NCI-H2196 (cell line): ENCODE measurements around the gene HOXA13.

ENCODE experiments used
- DNase-seq: peaks from one replicate; lab custom pipeline; 2025; ENCODE audit not compliant: unreplicated experiment; lab: John Stamatoyannopoulos, UW

HOXA13 gene

DNA sequence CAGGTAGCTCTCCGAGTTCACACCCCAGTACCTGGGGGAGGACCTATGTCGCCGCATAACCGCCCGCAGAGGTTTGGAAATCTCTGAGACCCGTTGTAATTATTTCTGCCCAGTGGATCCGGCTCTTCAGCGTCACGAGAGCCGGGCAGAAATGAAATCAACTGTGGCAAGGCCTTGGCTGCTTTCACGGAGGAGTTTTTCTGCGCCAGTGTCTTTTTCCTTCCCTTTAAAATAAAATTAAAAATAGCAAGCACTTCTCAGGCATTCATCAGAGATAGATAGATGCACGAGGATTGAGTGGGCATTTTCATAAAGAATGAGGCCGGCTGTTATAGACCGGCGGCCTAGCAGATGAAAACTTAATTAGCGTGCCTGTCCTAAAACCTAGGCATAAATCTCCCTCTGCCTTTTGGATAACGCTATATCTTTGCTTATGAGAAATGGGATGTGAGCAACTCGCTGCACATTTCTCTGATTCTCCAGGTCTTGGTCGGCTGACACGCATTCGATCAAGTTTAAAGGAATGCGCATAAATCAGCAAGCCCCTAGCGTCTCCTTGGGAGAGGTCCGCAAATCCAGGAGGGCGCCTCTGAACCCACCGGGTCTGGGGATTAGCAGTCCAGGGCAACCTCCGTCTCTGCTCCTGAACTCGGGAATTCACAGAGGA is 6.4 kb downstream of the HOXA13 start:
- DNase-seq = no peak

DNA sequence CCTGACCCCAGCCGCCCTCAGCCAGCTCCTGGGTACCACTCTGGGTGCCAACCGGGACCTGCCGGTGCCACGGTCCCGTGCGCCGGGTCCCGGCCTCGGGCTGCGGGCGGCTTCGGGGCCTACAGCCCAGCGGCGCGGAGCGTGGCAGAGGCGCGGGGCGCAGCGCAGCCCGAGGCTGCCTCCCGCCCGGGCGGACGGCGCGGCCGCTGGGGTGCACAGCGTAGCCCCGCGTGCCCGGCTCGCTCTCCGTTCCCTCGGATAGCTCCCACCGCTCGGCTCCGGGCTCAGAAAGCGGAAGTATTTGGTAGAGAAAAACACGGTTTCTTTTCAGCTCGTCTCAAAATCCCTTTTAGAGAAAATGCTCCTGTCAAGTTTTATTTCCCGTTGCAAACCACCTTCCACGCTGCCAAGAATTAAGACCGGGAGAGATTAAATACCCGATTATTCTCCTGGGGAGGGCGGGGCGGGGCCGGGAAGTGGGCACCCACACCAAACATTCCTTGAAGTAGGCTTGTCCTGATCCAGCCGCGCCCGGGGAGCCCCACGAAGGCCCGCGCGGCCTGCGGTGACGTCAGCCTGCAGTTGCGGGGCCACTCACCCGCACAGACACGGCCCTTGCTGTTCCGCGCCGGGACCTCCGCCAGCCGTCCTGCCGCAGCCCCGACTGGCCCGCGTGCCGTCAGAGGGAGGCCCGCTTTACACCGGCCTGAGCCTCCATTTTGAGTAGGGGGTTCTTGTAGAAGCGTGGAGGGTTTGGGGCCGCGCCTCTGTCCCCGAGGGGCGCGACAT is 7.2 kb downstream of the HOXA13 start:
- no peak for DNase-seq

DNA sequence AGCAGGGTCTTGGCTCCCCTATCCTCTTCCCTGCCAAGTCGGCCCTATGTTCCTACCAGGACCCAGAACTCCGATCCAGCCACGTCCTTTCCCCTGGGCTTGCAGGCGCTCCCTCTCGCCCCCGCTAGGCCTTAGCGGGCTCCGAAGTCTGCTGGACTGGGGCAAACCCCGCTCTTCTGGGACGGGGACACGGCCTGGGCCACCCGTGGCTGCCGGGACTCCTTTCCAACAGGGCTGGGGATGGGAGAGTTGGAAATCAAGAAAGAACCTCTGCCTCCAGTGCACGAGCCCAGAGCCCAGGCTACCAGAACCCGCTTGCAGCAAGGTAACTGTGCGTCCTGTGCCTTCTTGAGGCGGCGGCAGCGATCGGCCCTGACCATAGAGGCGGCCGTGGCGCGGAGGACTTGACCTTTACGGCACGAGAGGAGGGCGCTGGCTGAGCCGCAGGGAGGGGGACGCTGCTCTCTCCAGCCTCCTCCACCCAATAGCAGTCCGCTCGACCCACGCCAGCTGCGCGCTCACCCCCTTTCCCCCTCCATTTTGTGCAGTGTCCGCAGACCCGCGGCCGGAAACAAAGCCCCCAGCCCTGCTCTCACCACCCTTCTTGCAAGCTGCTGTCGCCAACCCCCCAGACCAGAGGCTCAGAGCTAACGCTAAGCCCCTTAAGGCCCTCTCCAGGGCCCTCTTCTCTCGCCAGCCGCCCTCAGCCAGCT is 7.9 kb downstream of the HOXA13 start:
- no peak for DNase-seq

DNA sequence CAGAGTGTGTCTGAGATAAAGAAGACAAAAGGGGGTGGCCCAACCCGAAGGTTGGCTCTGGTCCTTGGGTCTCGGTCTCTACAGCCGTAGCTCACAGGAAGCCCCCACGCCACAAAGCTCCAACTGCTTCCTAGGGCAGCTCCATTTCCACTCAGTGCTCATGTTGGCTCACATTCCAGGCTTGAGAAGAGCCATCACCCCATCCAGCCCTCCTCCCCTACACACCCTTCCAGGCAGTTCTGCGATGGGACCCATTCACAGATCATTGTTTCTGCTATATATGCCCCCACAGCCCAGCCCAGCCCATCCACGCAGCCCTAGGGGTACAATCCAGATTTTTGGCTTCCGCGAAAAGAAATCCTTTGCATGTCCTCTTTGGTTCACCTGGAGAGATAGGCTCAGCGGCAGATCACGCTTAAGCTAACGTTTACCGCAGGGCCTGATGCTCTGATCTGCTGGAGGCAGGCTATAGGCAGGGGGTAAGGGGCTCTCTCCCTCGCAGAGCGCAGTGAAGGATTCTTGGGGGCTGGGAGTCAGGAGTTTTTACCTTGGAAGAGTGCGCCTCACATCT is 8.6 kb downstream of the HOXA13 start:
- no peak for DNase-seq

DNA sequence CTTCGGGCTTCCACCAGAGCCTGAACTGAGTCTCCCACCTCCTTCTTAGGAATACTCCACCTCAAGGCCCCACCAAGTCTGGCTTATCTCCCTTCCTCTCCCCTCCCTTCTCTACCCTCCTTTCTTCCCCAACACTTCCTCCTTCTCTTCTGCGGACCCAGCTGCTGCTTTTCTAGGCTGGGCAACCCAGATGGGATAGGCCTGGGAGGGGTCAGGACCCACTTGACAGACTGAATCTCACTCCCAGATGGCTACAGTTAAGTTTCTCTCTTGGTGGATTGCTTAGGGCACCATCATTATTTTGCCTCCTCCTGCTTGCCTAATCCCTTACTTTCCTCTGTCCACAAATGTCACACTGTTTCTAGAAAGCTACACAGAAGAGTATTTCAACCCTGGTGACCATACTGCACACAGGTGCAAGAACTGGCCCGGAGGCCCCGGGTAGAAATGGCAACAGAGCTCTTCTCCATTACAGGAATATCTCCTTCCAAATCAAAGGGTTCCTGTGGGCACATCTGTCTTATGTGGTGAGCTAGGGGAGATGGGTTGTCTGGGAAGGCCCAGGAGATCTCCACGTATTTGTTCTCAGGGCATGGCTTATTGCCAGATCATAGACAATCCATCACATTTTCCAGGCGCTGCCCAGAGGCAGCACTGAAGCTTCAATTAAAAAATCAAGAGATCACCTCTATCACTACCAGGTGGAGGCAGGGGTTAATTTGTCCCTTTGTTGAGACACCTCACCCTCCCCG is 9.7 kb downstream of the HOXA13 start:
- DNase-seq = no peak

DNA sequence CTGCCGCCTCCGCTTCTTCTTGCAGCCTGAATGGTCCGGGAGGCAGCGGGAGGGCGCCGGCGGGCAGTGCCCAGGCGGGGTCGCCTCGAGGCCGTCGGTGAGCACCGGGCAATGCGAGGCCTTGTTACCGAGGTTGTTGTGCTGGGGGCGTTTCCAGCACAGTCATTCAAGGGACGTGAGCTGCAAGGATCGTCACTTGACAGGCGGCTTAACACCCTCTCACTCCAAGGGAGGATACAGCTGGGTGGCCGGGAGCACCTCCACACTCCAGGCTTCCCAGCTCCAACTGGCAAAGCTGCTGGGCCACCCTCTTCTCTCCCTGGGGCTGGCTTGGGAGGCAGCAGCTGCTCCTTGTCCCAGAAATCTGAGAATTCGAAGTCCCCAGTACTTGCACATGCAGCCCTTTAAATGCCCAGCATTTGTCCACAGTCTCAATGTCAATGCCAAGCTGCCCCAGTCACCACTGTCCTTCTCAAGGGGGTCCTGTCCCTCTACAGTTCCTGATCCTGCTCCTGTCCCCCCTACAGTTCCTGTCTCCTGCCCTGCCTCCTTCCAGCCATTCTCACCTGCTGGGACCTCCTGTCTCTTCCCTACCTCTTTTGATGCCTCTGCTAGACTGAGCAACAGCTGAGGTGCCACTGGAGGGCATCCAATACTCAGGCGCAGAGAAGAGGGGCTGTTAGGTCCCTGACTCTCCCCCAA is 10.4 kb downstream of the HOXA13 start:
- DNase-seq = no peak

DNA sequence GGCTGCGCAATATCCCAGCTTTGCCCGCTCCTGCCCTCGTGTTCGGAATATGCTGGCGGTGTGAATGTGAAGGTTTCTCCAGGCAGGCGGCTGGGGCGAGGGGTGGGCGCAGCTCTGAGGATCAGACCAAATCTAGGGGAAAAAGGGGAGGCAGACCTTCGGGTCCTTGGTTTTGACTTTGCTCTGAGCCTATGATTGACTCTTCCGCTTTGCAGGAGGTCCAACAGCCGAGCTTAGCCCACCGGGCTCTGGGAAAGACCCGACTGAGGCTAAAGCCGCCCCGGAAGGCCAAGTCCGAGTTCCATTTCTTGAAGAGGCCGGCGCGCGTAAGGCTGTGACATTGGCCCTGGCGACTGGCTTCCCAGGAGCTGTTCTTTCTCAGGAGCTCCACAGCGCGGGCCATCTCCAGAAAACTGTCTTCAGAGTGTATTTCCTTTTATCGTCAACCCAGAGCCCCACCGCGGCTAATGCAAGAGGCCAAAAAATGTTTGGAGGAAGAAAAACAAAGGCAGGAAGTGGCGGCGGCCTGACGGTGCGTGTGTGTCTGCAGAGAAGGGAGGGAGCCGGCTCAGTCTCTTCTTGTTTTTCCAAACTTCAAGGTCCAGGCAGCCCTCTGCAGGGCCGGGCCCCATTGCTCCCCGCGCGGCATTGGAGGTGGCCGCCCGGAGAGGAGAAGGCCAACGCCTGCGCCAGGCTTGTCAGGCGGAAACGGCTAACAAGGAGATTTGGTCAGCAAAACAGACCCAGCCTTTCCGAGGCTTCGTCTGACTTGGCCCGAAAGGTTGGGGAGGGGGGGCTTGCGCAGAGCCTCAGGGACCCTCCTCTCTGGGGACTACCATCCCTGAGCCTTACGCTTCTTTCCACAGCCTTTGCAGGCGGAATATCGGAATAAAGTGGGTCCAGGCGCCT is 11.3 kb downstream of the HOXA13 start:
- no peak for DNase-seq

DNA sequence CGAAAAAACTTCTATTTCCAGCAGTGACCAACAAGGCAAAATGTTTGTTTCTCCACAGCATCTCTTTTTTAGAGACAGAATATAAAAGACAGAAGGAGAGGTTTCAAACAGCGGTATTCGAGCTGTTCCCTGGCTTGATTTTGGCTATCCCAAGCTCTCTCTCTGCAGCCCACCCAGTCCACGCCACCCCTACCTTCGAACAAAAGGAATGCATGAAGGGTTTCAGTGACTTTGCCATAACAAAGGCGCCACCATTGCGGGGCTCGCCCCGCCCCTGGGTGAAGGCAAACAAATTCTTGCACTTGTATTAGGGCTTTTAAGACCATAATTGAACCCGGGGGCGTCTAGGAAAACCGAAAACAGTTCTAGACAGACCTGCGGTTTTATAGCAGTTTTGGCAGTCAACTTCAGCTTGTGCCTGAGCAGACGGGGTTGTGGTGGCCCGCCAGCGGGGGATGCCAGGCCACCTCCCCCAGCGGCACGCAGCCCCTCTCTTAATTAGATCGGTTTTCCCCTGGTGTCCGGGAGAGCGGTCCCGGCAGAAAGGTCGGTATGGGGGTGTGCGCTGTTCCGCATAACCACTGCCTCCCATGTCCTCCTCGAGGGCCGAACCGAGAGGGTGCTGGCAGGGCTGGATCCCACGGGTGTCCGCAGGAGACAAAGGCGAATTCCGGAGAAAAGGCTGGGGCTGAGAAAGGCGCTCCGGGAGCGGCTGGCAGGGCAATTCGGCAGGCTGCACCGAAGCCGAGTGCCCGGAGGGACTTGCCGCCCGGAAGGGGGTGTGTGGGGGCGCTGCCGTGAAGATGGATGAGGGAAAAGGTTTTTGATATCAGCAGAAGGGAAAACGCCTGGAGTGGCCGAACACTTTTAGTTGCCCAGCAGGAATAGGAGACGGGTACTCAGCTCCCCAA is 12.2 kb downstream of the HOXA13 start:
- DNase-seq = no peak

DNA sequence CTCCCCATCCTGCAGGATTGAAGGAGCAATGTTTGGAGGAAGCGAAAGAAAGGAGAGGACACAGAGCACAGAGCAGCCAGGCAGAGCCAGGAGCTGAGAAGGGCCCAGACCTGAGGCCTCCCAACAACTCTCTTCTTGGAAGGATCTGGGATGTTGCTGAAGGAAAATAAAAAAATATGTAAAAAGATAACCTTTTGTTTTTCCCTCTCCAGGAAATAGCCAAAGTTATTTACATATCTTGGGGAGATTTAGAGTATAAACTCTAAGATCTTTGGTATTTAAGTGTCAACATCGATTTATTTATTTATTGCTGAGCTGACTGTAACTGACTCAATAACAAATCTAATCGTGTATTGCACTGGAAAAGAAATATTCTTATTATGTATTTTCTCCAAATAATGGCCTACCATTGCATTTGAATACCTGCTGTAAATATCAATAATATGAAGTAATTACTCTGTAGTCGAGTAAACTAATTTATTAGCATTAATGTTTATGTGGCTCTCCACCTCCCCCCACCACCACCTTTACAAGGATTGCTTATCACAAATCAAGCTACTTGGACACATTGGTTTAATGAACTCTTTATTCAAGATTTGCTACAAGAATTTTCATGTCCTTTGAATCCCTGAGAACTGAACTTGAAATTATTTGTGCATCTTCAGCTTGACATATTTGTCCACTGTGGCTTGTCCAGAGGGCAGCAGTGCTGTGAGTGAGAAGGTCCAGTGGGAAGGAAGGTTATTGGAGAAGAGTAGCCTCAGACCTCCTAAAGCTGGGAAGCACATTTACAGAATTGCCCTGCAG is 13.0 kb downstream of the HOXA13 start:
- DNase-seq = no peak

DNA sequence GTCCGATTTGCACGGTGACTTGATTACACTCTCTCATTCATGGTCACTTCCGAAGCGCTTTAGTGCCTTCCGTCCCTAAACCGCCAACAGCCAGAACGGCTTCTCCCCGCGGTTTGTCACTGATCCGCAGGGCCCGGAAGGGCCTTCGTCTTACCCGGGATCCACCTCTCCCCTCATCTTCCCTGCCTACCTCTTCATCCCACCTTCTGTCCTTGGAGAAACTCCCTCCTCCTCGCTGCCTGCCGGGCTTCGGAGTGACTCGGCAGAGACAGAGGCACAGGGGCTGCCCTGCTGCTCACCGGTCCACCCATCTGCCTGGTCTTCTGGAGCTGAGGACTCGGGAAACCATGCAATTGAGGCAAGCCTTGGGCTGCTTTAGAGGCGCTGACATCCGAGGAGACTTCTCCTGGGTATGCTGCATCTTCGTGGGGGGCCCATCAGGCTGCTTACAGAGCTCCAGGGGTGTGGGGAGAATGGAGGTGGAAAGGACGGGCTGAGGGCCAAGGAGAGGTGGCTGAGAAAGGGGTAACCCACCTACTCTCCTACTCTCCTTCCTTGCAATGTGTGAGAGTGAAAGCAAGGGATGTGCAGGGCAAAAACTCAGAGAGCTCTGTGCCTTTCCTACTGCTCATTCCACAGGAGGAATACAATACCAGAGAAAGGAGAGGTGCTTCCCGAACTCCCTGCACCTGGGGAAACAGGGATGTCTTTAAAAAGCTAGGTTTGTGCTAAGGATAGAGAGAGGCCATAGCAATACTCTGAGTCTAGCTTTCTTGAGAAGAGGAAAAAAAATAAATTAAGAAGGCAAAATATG is 13.8 kb downstream of the HOXA13 start:
- no peak for DNase-seq

DNA sequence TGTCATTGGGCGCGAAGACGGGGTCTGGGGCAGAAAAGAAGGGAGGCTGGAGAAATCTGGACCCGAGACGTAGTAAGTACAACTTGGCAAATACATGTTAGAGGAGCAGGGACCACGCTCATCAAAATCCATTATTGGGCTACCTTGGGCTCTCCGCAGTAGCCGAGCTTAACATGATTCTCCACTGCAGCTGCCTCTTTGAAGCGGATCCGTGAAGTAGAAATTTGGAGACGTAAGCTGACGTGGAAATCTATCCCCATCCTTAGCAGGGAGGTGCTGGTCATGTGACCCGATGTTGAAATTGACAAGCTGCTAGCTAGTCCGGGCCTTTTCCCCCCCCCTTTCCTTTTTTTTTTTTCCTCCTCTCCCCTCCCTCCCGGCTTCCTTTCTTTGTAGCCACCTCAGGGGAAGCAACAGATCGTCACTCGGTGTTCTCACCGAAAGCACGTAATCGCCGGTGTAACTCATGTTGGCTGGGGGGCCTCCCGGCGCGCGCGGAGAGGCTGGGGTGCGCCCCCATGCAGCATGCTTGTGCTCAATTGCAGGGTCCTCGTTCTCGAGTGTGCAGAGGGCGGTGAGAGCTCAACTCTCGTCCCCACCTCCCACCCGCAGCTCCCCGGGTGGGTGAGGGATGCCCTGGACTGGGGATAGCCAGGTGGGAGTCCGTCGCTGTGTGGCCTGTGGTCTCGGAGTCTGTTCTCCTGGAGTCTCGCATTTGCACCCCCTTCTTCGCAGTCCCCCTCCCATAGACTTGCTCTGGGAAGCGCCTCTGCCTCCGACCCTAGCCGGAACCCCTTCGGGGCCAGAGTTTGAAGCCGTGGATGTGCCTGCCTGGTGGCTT is 14.7 kb downstream of the HOXA13 start, which contains the start of gene HOXA11:
Gene HOXA11, minus strand, starts transcription at position 220 of the 841 bp plus-strand sequence. Its CDS starts 88 bp downstream, at position 132.
- DNase-seq = peak; percentile 12

DNA sequence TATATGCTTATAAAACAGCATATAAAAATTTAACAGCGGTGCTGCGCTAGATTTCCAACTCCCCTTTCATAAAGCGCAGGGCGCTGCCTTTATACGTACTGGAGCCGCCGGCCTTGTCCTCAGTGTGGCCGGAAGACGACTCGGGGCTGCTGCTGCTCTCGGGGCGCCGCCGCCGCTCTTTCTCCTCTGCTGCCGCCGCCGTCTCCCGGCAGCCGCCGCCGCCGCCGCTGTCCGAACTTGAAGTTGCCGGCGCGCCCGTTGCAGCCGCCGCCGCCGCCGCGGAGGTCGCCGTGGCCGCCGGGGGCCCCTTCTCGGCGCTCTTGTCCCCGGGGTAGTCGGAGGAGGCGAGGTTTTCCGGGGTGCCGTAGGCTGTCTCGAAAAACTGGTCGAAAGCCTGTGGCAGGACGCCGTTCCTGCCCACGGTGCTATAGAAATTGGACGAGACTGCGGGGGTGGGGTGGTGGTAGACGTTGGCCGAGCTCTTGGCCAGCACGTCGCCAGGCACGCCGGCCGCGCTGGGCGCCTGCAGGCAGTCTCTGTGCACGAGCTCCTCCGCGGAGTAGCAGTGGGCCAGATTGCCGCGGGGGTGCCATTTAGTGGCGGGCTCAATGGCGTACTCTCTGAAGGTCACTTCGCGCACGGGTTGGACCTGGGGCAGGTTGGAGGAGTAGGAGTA is 15.4 kb downstream of the HOXA13 start:
- DNase-seq = no peak

DNA sequence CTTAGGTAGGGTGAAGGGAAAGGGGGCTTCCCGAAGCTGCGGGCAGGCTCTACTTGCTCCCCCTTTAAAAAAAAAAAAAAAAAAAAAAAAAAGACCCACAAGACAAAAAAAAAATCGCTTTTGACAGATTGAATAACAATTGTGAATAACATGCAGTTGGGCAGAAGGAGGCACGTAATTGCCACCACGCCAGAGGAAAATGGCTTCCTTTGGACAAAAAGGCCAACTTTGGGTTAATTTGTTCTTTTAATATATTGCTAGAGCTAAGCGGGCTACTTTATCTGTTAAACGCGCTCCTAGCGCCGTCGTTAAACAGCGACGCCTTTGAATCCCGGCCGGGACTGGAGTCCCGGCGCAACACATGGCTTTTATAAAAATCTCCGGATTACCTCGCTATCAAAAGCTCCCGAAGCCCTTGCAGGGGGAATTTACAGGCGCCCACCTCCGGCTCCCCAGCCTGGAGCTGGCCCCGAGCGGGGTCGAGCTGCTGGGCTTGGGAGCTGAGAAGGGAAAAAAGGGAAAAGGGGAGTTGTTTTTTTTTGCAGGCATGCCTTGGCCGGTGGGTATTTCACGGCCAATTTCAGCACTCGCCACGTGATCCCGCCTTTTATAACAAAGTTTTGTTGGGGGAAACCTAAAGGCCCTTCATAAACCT is 16.1 kb downstream of the HOXA13 start:
- no peak for DNase-seq

DNA sequence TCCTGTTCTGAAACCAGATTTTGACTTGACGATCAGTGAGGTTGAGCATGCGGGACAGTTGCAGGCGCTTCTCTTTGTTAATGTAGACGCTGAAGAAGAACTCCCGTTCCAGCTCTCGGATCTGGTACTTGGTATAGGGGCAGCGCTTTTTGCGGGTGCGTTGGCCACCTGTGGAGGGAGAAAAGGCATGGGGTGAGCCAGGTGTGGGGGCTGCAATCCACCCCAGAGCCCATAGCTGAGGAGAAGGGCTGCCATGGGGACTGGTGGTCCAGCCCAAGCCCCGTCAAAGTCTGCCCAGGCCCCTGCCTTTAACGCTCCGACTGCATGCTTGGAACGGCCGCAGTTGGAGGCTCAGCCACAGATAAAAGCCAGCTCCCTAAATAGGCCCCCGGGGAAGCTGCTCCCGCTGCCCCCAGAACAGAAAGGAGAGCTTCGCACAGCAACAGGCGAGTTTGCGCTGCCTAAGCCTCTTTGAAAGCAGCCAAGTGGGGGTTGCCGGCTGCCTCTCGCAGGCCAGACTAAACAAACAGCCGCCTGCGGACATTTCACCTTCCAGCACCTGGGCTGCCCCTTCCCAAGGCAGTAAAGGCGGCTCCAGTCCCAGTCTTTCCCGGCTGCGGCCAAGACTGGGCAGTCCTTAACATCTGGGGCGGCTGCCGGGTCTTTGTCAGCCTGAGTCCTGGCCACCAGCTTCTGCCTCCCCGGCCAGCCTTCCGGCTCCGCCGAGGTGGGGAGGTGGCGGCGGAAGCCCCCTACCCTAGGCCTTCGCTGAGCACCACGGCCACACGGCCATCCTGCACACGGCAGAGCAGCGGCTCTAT is 16.8 kb downstream of the HOXA13 start:
- no peak for DNase-seq
